IMR-90 (cell line): ENCODE measurements around the gene PLAAT1. TPM values are rescaled to one million over a fixed set of nuclear protein-coding genes. Genes with fewer than 3 reads are reported as not detected.

ENCODE experiments used
- ATAC-seq: fragments of 200-7000 bp; cut with Tn5 transposase; 2 replicates; pipeline ENCODE4 v1.9.1; 2020; ENCODE audit warnings: low read depth, mild to moderate bottlenecking, moderate library complexity
- BruUV-seq: library from RNA; stranded (reverse); fragments of 400-500 nt; replicated peaks from 2 replicates; lab custom pipeline; 2021; lab: Mats Ljungman, UMichigan
- CTCF ChIA-PET: fragments of 300-600 bp; formaldehyde crosslinking; extraction: SDS; loops from one replicate; lab custom pipeline; 2021; ENCODE audit warnings: antibody characterized with exemption; lab: Yijun Ruan, JAX
- POLR2A ChIA-PET: fragments of 300-600 bp; sonication (Branson Sonifier 250); formaldehyde crosslinking; loops from one replicate; lab custom pipeline; 2022; ENCODE audit warnings: antibody characterized with exemption; ENCODE audit not compliant: unreplicated experiment; lab: Charles Lee
- DNase-seq: peaks from one replicate; pipeline ENCODE4 v3.0.0; 2013
- H2AFZ ChIP-seq: replicated peaks from 2 replicates; pipeline ENCODE3; 2013; ENCODE audit warnings: low read length, mild to moderate bottlenecking; ENCODE audit not compliant: poor library complexity
- H2AK5ac ChIP-seq: 2 replicates; pipeline ENCODE4 v1.6.1; 2013; ENCODE audit warnings: low read depth, low read length, inconsistent platforms
- H2AK9ac ChIP-seq: replicated peaks from 2 replicates; pipeline ENCODE3; 2013; ENCODE audit warnings: mild to moderate bottlenecking, low read depth, low read length, moderate library complexity; ENCODE audit not compliant: poor library complexity
- H2BK120ac ChIP-seq: 2 replicates; pipeline ENCODE4 v1.6.1; 2013; ENCODE audit warnings: low read depth, low read length, inconsistent platforms
- H2BK15ac ChIP-seq: 3 replicates; pipeline ENCODE4 v1.6.1; 2013; ENCODE audit warnings: low read depth, low read length, inconsistent platforms
- H2BK20ac ChIP-seq: 2 replicates; pipeline ENCODE4 v1.6.1; 2013; ENCODE audit warnings: low read depth, mild to moderate bottlenecking, inconsistent platforms, low read length, moderate library complexity
- H2BK5ac ChIP-seq: 2 replicates; pipeline ENCODE4 v1.6.1; 2013; ENCODE audit warnings: mild to moderate bottlenecking, low read depth, low read length, inconsistent platforms; ENCODE audit not compliant: poor library complexity, severe bottlenecking
- H3K14ac ChIP-seq: replicated peaks from 2 replicates; pipeline ENCODE4 v1.6.1; 2013; ENCODE audit warnings: low read depth, low read length, inconsistent platforms
- H3K18ac ChIP-seq: 2 replicates; pipeline ENCODE4 v1.6.1; 2013; ENCODE audit warnings: low read depth, low read length, control low read depth
- H3K23ac ChIP-seq: 2 replicates; pipeline ENCODE4 v1.6.1; 2013; ENCODE audit warnings: low read depth, low read length, inconsistent platforms
- H3K27ac ChIP-seq: 2 replicates; pipeline ENCODE4 v1.5.1; 2013; ENCODE audit warnings: mild to moderate bottlenecking, control low read depth, low read length; ENCODE audit not compliant: insufficient read depth
- H3K27me3 ChIP-seq: 2 replicates; pipeline ENCODE4 v1.6.1; 2013; ENCODE audit warnings: low read length; ENCODE audit not compliant: control insufficient read depth, insufficient read depth
- H3K36me3 ChIP-seq: 2 replicates; pipeline ENCODE4 v1.6.1; 2013; ENCODE audit warnings: low read length, mixed read lengths; ENCODE audit not compliant: control insufficient read depth, insufficient read depth
- H3K4ac ChIP-seq: 2 replicates; pipeline ENCODE4 v1.6.1; 2013; ENCODE audit warnings: low read depth, low read length, inconsistent platforms
- H3K4me1 ChIP-seq: 2 replicates; pipeline ENCODE4 v1.6.1; 2013; ENCODE audit warnings: low read length, mixed read lengths; ENCODE audit not compliant: control insufficient read depth, insufficient read depth
- H3K4me2 ChIP-seq: 2 replicates; pipeline ENCODE4 v1.6.1; 2013; ENCODE audit warnings: low read depth, mild to moderate bottlenecking, control low read depth, low read length, moderate library complexity
- H3K4me3 ChIP-seq: 2 replicates; pipeline ENCODE4 v1.5.1; 2013; ENCODE audit warnings: low read depth, mild to moderate bottlenecking, control low read depth, low read length, moderate library complexity; ENCODE audit not compliant: insufficient read depth
- H3K56ac ChIP-seq: 2 replicates; pipeline ENCODE4 v1.6.1; 2013; ENCODE audit warnings: low read length, inconsistent platforms; ENCODE audit not compliant: insufficient read depth; ENCODE audit errors: extremely low read depth
- H3K79me1 ChIP-seq, 2 experiments: 2 replicates each; pipeline ENCODE4 v1.6.1; 2013; ENCODE audit warnings: low read length in 2 of 2, inconsistent platforms in 1 of 2, low read depth in 1 of 2
- H3K9ac ChIP-seq: 2 replicates; pipeline ENCODE4 v1.6.1; 2013; ENCODE audit warnings: low read depth, low read length, control low read depth
- H3K9me1 ChIP-seq: 2 replicates; pipeline ENCODE4 v1.6.1; 2013; ENCODE audit warnings: low read length, inconsistent platforms; ENCODE audit not compliant: insufficient read depth
- H3K9me3 ChIP-seq: 2 replicates; pipeline ENCODE4 v1.6.1; 2013; ENCODE audit warnings: low read length; ENCODE audit not compliant: control insufficient read depth, insufficient read depth
- H4K20me1 ChIP-seq: 2 replicates; pipeline ENCODE4 v1.6.1; 2013; ENCODE audit warnings: low read length, inconsistent platforms; ENCODE audit not compliant: insufficient read depth
- H4K5ac ChIP-seq: 2 replicates; pipeline ENCODE4 v1.6.1; 2013; ENCODE audit warnings: mild to moderate bottlenecking, low read depth, low read length, control low read depth
- H4K8ac ChIP-seq, 2 experiments: 2 replicates each; pipeline ENCODE4 v1.6.1; 2013; ENCODE audit warnings: low read depth in 2 of 2, low read length in 2 of 2, control low read depth in 1 of 2, inconsistent platforms in 1 of 2
- H4K91ac ChIP-seq: 2 replicates; pipeline ENCODE4 v1.6.1; 2013; ENCODE audit warnings: low read depth, low read length, inconsistent platforms; ENCODE audit not compliant: insufficient read depth
- BHLHE40 ChIP-seq: fragments of 150-350 bp; IDR thresholded peaks from 2 replicates; pipeline ENCODE4 v1.6.1; 2016; ENCODE audit warnings: mild to moderate bottlenecking, low read depth, low read length
- MXI1 ChIP-seq: IDR thresholded peaks from 2 replicates; pipeline ENCODE4 v1.6.1; 2012; ENCODE audit warnings: low read depth, mild to moderate bottlenecking, low read length, moderate library complexity, borderline replicate concordance
- RCOR1 ChIP-seq: IDR thresholded peaks from 2 replicates; pipeline ENCODE4 v1.6.1; 2012; ENCODE audit warnings: mild to moderate bottlenecking, low read length, improper control_type of control experiment; ENCODE audit not compliant: insufficient replicate concordance
- RFX5 ChIP-seq: IDR thresholded peaks from 2 replicates; pipeline ENCODE4 v1.8.0; 2012; ENCODE audit warnings: low read depth, mild to moderate bottlenecking, low read length, moderate library complexity
- SMC3 ChIP-seq: fragments of 150-350 bp; IDR thresholded peaks from 2 replicates; pipeline ENCODE4 v1.6.1; 2016; ENCODE audit warnings: low read depth, mild to moderate bottlenecking, antibody characterized with exemption, low read length, moderate library complexity
- WGBS, 2 experiments: methylation state at CpG; one replicate each; pipeline versions ENCODE4 v1.1.5 to v1.1.7; 2013; ENCODE audit warnings: missing lambda C conversion rate in 2 of 2; ENCODE audit not compliant: insufficient read length in 1 of 2; ENCODE audit errors: extremely low coverage in 2 of 2; 5-methylcytosine and 5-hydroxymethylcytosine counted together
- dilution Hi-C: fragments of 300-500 bp; cut with HindIII; formaldehyde crosslinking; loops from one replicate; pipeline ENCODE4 v1.14.3; 2018; ENCODE audit warnings: low sequenced_read_pairs; ENCODE audit not compliant: unreplicated experiment
- in situ Hi-C: fragments of 300-500 bp; cut with MboI; formaldehyde crosslinking; loops from 3 replicates; pipeline ENCODE4 v1.14.3; 2019; ENCODE audit warnings: low sequenced_read_pairs, inconsistent platforms, mixed read lengths
- intact Hi-C: fragments of 100-400 bp; cut with micrococcal nuclease; formaldehyde crosslinking; loops from 2 replicates; pipeline ENCODE4 v1.10.0; 2022
- polyA plus RNA-seq, 3 experiments: library from polyadenylated mRNA; depleted of rRNA; stranded (reverse); fragments of >200 nt; gene quantifications; 2 replicates each; pipeline ENCODE4 v1.2.3, GENCODE V29; 2012; ENCODE audit warnings: low replicate concordance in 1 of 3
- total RNA-seq: library from RNA; depleted of rRNA; stranded (reverse); fragments of >200 nt; gene quantifications from 2 replicates; pipeline ENCODE4 v1.2.3, GENCODE V29; 2012

The PLAAT1 gene
- total and polyA plus RNA-seq, 2 of the 4 experiments (the other 2 are of a cell fraction): 0.54 to 0.68 TPM

DNA sequence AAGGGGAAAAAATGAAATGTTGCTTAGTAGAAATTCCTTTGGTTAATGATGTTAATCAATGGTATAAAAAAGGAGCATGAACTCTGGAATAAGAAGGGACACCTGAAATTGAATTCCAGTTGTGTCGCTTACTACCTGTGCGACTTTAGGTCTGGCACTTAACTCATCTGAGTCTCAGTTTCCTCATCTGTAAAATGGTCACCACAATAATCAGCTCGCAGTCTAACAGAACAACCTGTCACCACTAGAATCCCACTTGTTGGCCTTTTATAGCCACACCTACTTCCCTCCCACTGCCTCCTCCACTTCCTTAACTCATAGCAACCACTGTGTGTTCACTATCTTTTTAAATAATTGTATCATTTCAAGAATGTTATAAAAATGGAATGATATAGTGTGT, 2.5 kb downstream of the PLAAT1 start:
- ChIA-PET CTCF (interaction anchor here (0.7 kb wide), 1 partner anchor 317 kb away, joined by 4 read pairs; no protein-coding TSS in a partner anchor), POLR2A (no interaction called here)
- no peak overlapping the region for H4K5ac ChIP-seq
- H3K27ac ChIP-seq: no peak overlapping the region
- WGBS, 2 experiments: 83% methylated on average over 1 of the region's 3 CpGs; no CpG with 5 or more reads in 1 of the 2 experiments
- TF ChIP-seq MXI1 (no peak), SMC3 (no peak), RFX5 (no peak), RCOR1 (no peak), BHLHE40 (no peak)
- H3K9ac ChIP-seq: no peak overlapping the region
- no peak overlapping the region for H4K91ac ChIP-seq
- no peak overlapping the region for H2AK5ac ChIP-seq
- DNase-seq: no peak
- no peak overlapping the region for H2AK9ac ChIP-seq
- no peak for ATAC-seq
- H2BK15ac ChIP-seq: no peak overlapping the region
- H3K4me2 ChIP-seq: no peak overlapping the region
- H3K56ac ChIP-seq: no peak overlapping the region
- no TSS peak for BruUV-seq
- in situ Hi-C loops (no loop called here), dilution Hi-C loops (no loop called here), intact Hi-C loops (loop anchor here (5.0 kb wide), 1 partner anchor 431 kb away; no protein-coding TSS in a partner anchor)
- H2BK5ac ChIP-seq: no peak overlapping the region
- H4K8ac ChIP-seq: no peak overlapping the region
- H3K4me1 ChIP-seq: no peaks in the 10 kb centered on the region
- no peaks in the 10 kb centered on the region for H3K27me3 ChIP-seq
- no peak overlapping the region for H3K23ac ChIP-seq
- H3K9me3 ChIP-seq: 0 out of 2 replicates have a peak, but pooled peaks cover 2% of the 10 kb centered on the region
- no peak overlapping the region for H2BK120ac ChIP-seq
- no peak overlapping the region for H2BK20ac ChIP-seq
- no peak overlapping the region for H3K14ac ChIP-seq
- no peaks in the 10 kb centered on the region for H4K20me1 ChIP-seq
- H3K36me3 ChIP-seq: no peaks in the 10 kb centered on the region
- H3K4ac ChIP-seq: no peak overlapping the region
- H3K9me1 ChIP-seq: no peaks in the 10 kb centered on the region
- no peak overlapping the region for H2AFZ ChIP-seq
- H3K18ac ChIP-seq: no peak overlapping the region
- no peaks in the 10 kb centered on the region for H3K79me1 ChIP-seq
- H3K4me3 ChIP-seq: no peak overlapping the region
